ENCODE results near the gene OCA2. TPM values are rescaled to one million over a fixed set of nuclear protein-coding genes. Genes with fewer than 3 reads are reported as not detected.

OCA2 gene
- total and polyA plus RNA-seq, 2 experiments from 2014 or later: 0.49 to 0.63 TPM

- H3K27me3 ChIP-seq: no peaks in the 10 kb centered on the region
- H3K27ac ChIP-seq: no peak overlapping the region
- no peaks in the 10 kb centered on the region for H3K36me3 ChIP-seq
- H3K9me3 ChIP-seq (ENCODE audit: low read depth): no peaks in the 10 kb centered on the region
- DNase-seq (ENCODE audit: low read depth in 1 of 2, low spot score in 1 of 2): no peak
- H3K4me3 ChIP-seq: no peak overlapping the region
- TF ChIP-seq CTCF (IDR thresholded peaks at IDR 0.05; ENCODE audit: low read depth, low read length): no peak
- no peaks in the 10 kb centered on the region for H3K4me1 ChIP-seq (ENCODE audit: low read depth)
Observed at GRCh38 chr15:27967541-27967940, 131.6 kb downstream of the OCA2 start.

GRCh38 chr15:27965546-27965945, 133.6 kb downstream of the OCA2 start:
- Histone ChIP-seq H3K4me3 (no peak overlapping the region), H3K27ac (no peak overlapping the region), H3K4me1 (ENCODE audit: low read depth) (no peaks in the 10 kb centered on the region), H3K36me3 (no peaks in the 10 kb centered on the region), H3K9me3 (ENCODE audit: low read depth) (no peaks in the 10 kb centered on the region), H3K27me3 (no peaks in the 10 kb centered on the region)
- no peak for TF ChIP-seq CTCF (IDR thresholded peaks at IDR 0.05; ENCODE audit: low read depth, low read length)
- no peak for DNase-seq (ENCODE audit: low read depth in 1 of 2, low spot score in 1 of 2)

GRCh38 chr15:27961801-27962200, 137.3 kb downstream of the OCA2 start:
- Histone ChIP-seq H3K4me1 (ENCODE audit: low read depth) (no peaks in the 10 kb centered on the region), H3K4me3 (no peak overlapping the region), H3K27me3 (no peaks in the 10 kb centered on the region), H3K36me3 (no peaks in the 10 kb centered on the region), H3K27ac (no peak overlapping the region), H3K9me3 (ENCODE audit: low read depth) (no peaks in the 10 kb centered on the region)
- no peak for TF ChIP-seq CTCF (IDR thresholded peaks at IDR 0.05; ENCODE audit: low read depth, low read length)
- no peak for DNase-seq (ENCODE audit: low read depth in 1 of 2, low spot score in 1 of 2)

- TF ChIP-seq CTCF (IDR thresholded peaks at IDR 0.05; ENCODE audit: low read depth, low read length): no peak
- H3K27me3 ChIP-seq: no peaks in the 10 kb centered on the region
- DNase-seq (ENCODE audit: low read depth in 1 of 2, low spot score in 1 of 2): no peak
- H3K4me1 ChIP-seq (ENCODE audit: low read depth): no peaks in the 10 kb centered on the region
- no peaks in the 10 kb centered on the region for H3K36me3 ChIP-seq
- no peak overlapping the region for H3K4me3 ChIP-seq
- H3K9me3 ChIP-seq (ENCODE audit: low read depth): no peaks in the 10 kb centered on the region
- H3K27ac ChIP-seq: no peak overlapping the region
Observed at GRCh38 chr15:27958911-27959578, 140.1 kb downstream of the OCA2 start.

- no peak for DNase-seq (ENCODE audit: low read depth in 1 of 2, low spot score in 1 of 2)
- no peak for TF ChIP-seq CTCF (IDR thresholded peaks at IDR 0.05; ENCODE audit: low read depth, low read length)
- H3K36me3 ChIP-seq: no peaks in the 10 kb centered on the region
- no peak overlapping the region for H3K27ac ChIP-seq
- H3K4me3 ChIP-seq: no peak overlapping the region
- H3K27me3 ChIP-seq: no peaks in the 10 kb centered on the region
- no peaks in the 10 kb centered on the region for H3K4me1 ChIP-seq (ENCODE audit: low read depth)
- no peaks in the 10 kb centered on the region for H3K9me3 ChIP-seq (ENCODE audit: low read depth)
Observed at GRCh38 chr15:27956285-27956684, 142.8 kb downstream of the OCA2 start.

Measured in cardiac muscle cell (in vitro differentiated cells and primary cell).